Stimulated activated CD4-positive, alpha-beta T cell treated with anti-CD3 and anti-CD28 coated beads, Interleukin-1b, Interleukin-23, amount 100 ng/mL, for 24 hours (primary cell): Measurements from ENCODE around the gene SDCCAG8.
A peak's percentile ranks its signal among the peaks of the same experiment; 100 is the strongest.

ENCODE experiments used
- DNase-seq, 4 experiments: peaks; one replicate each; pipeline ENCODE4 v3.0.0-alpha.2; 2020; ENCODE audit warnings: low read depth in 4 of 4, low spot score in 1 of 4

The SDCCAG8 gene

GRCh38 chr1:243416495-243416894 is 160.7 kb downstream of the SDCCAG8 start:
- DNase-seq: no peak

- no peak for DNase-seq
Observed at GRCh38 chr1:243420016-243420945, 164.4 kb downstream of the SDCCAG8 start.

- no peak for DNase-seq
Observed at GRCh38 chr1:243420946-243421685, 165.3 kb downstream of the SDCCAG8 start.

GRCh38 chr1:243421784-243422183 is 165.9 kb downstream of the SDCCAG8 start:
- DNase-seq: peak in 3 of 4 experiments; percentile 3 to 21 (median 4)

- no peak for DNase-seq
Observed at GRCh38 chr1:243422362-243422761, 166.5 kb downstream of the SDCCAG8 start.

- DNase-seq: no peak
Observed at GRCh38 chr1:243428084-243428483, 172.2 kb downstream of the SDCCAG8 start.

- no peak for DNase-seq
Observed at GRCh38 chr1:243428617-243429342, 172.9 kb downstream of the SDCCAG8 start.

GRCh38 chr1:243431591-243431990 is 175.8 kb downstream of the SDCCAG8 start:
- DNase-seq: no peak

GRCh38 chr1:243432136-243432535 is 176.3 kb downstream of the SDCCAG8 start:
- no peak for DNase-seq

GRCh38 chr1:243433737-243434370 is 178.0 kb downstream of the SDCCAG8 start:
- no peak for DNase-seq

- no peak for DNase-seq
Observed at GRCh38 chr1:243434594-243434993, 178.8 kb downstream of the SDCCAG8 start.

GRCh38 chr1:243435836-243436235 is 180.0 kb downstream of the SDCCAG8 start:
- no peak for DNase-seq

- no peak for DNase-seq
Observed at GRCh38 chr1:243438146-243438545, 182.3 kb downstream of the SDCCAG8 start.

GRCh38 chr1:243438815-243439214 is 183.0 kb downstream of the SDCCAG8 start:
- no peak for DNase-seq

- DNase-seq: no peak
Observed at GRCh38 chr1:243440406-243440805, 184.6 kb downstream of the SDCCAG8 start.

GRCh38 chr1:243441601-243442000 is 185.8 kb downstream of the SDCCAG8 start:
- no peak for DNase-seq

GRCh38 chr1:243443557-243443956 is 187.7 kb downstream of the SDCCAG8 start:
- DNase-seq: no peak

- no peak for DNase-seq
Observed at GRCh38 chr1:243447347-243447746, 191.5 kb downstream of the SDCCAG8 start.

GRCh38 chr1:243447844-243448243 is 192.0 kb downstream of the SDCCAG8 start:
- DNase-seq: no peak

- no peak for DNase-seq
Observed at GRCh38 chr1:243449373-243449772, 193.5 kb downstream of the SDCCAG8 start.

- DNase-seq: no peak
Observed at GRCh38 chr1:243452092-243452491, 196.3 kb downstream of the SDCCAG8 start.
